Renal cortex interstitium (tissue), 15 donors: Measurements from ENCODE around the gene ACAT1. TPM values are rescaled to one million over a fixed set of nuclear protein-coding genes. Genes with fewer than 3 reads are reported as not detected.
"Not testable (repeated sequence)": the region's sequence is repeated elsewhere in the genome, so short reads cannot be mapped to it uniquely, and the experiment has no call there.

Experiments used
- DNase-seq, 11 donors: peaks; one replicate each; pipeline ENCODE4 v3.0.0-alpha.2; 2013; ENCODE audit warnings: low read depth in 9 of 11, low spot score in 4 of 11; ENCODE audit errors: extremely low read depth in 1 of 11
- long read RNA-seq, 16 experiments: transcript quantifications; one replicate each; lab custom pipeline, GENCODE V29; 2026
- polyA plus RNA-seq, 3 donors: library from polyadenylated mRNA; unstranded; fragments of 120-200 nt; gene quantifications; one replicate each; pipeline ENCODE4 v1.2.1, GENCODE V29; 2013; ENCODE audit not compliant: insufficient read length in 3 of 3

The ACAT1 gene
- 100 to 1,000 TPM in 1 of 3 donors, 10 to 100 TPM in 2; 94.6 to 113 (median 97.9) TPM for polyA plus RNA-seq
- long read RNA-seq, donor 1, transcript ACAT1-201 (12 exons, 1,761 nt) = major isoform, 16 of 27 reads
- long read RNA-seq, donor 1, transcript ACAT1-210 (2 exons, 558 nt) = minor isoform, 5 of 27 reads
- long read RNA-seq, donor 1, partial matches to known transcripts = 5 of 27 reads
- long read RNA-seq, donor 1, other reads (novel, unspliced or antisense) = 0 of 27 reads
- long read RNA-seq, donor 2, transcript ACAT1-201 (12 exons, 1,761 nt) = major isoform, 17 of 35 reads
- long read RNA-seq, donor 2, partial matches to known transcripts = 15 of 35 reads
- long read RNA-seq, donor 2, other reads (novel, unspliced or antisense) = 0 of 35 reads
- long read RNA-seq, donor 3, transcript ACAT1-201 (12 exons, 1,761 nt) = major isoform, 43 of 67 reads
- long read RNA-seq, donor 3, transcript ACAT1-210 (2 exons, 558 nt) = minor isoform, 5 of 67 reads
- long read RNA-seq, donor 3, partial matches to known transcripts = 19 of 67 reads
- long read RNA-seq, donor 3, other reads (novel, unspliced or antisense) = 0 of 67 reads
- long read RNA-seq, donor 4, transcript ACAT1-201 (12 exons, 1,761 nt) = major isoform, 23 of 34 reads
- long read RNA-seq, donor 4, partial matches to known transcripts = 5 of 34 reads
- long read RNA-seq, donor 4, other reads (novel, unspliced or antisense) = 0 of 34 reads
- long read RNA-seq, donor 5 = 0 reads
- long read RNA-seq, donor 6, transcript ACAT1-201 (12 exons, 1,761 nt) = major isoform, 23 of 41 reads
- long read RNA-seq, donor 6, partial matches to known transcripts = 12 of 41 reads
- long read RNA-seq, donor 6, other reads (novel, unspliced or antisense) = 0 of 41 reads
- long read RNA-seq, donor 7, transcript ACAT1-201 (12 exons, 1,761 nt) = major isoform, 37 of 77 reads
- long read RNA-seq, donor 7, transcript ACAT1-210 (2 exons, 558 nt) = minor isoform, 8 of 77 reads
- long read RNA-seq, donor 7, partial matches to known transcripts = 26 of 77 reads
- long read RNA-seq, donor 7, other reads (novel, unspliced or antisense) = 6 of 77 reads
- long read RNA-seq, donor 8, transcript ACAT1-210 (2 exons, 558 nt) = minor isoform, 12 of 98 reads
- long read RNA-seq, donor 8, transcript ACAT1-201 (12 exons, 1,761 nt) = major isoform, 44 of 98 reads
- long read RNA-seq, donor 8, partial matches to known transcripts = 41 of 98 reads
- long read RNA-seq, donor 8, other reads (novel, unspliced or antisense) = 0 of 98 reads
- long read RNA-seq, donor 9, transcript ACAT1-210 (2 exons, 558 nt) = minor isoform, 5 of 33 reads
- long read RNA-seq, donor 9, transcript ACAT1-201 (12 exons, 1,761 nt) = major isoform, 27 of 33 reads
- long read RNA-seq, donor 9, partial matches to known transcripts = 0 of 33 reads
- long read RNA-seq, donor 9, other reads (novel, unspliced or antisense) = 0 of 33 reads
- long read RNA-seq, donor 10, transcript ACAT1-201 (12 exons, 1,761 nt) = major isoform, 25 of 42 reads
- long read RNA-seq, donor 10, transcript ACAT1-210 (2 exons, 558 nt) = minor isoform, 7 of 42 reads
- long read RNA-seq, donor 10, partial matches to known transcripts = 10 of 42 reads
- long read RNA-seq, donor 10, other reads (novel, unspliced or antisense) = 0 of 42 reads
- long read RNA-seq, donor 11, transcript ACAT1-201 (12 exons, 1,761 nt) = major isoform, 16 of 24 reads
- long read RNA-seq, donor 11, partial matches to known transcripts = 6 of 24 reads
- long read RNA-seq, donor 11, other reads (novel, unspliced or antisense) = 0 of 24 reads
- long read RNA-seq, donor 12, transcript ACAT1-201 (12 exons, 1,761 nt) = major isoform, 11 of 21 reads
- long read RNA-seq, donor 12, partial matches to known transcripts = 8 of 21 reads
- long read RNA-seq, donor 12, other reads (novel, unspliced or antisense) = 0 of 21 reads
- long read RNA-seq, donor 13 = 0 reads
- long read RNA-seq, donor 14, transcript ACAT1-201 (12 exons, 1,761 nt) = major isoform, 32 of 44 reads
- long read RNA-seq, donor 14, partial matches to known transcripts = 9 of 44 reads
- long read RNA-seq, donor 14, other reads (novel, unspliced or antisense) = 0 of 44 reads
- long read RNA-seq, donor 15, transcript ACAT1-201 (12 exons, 1,761 nt) = major isoform, 16 of 17 reads
- long read RNA-seq, donor 15, partial matches to known transcripts = 0 of 17 reads
- long read RNA-seq, donor 15, other reads (novel, unspliced or antisense) = 0 of 17 reads
- long read RNA-seq, donor 16, transcript ACAT1-201 (12 exons, 1,761 nt) = major isoform, 46 of 84 reads
- long read RNA-seq, donor 16, transcript ACAT1-210 (2 exons, 558 nt) = minor isoform, 13 of 84 reads
- long read RNA-seq, donor 16, partial matches to known transcripts = 17 of 84 reads
- long read RNA-seq, donor 16, other reads (novel, unspliced or antisense) = 7 of 84 reads

DNA sequence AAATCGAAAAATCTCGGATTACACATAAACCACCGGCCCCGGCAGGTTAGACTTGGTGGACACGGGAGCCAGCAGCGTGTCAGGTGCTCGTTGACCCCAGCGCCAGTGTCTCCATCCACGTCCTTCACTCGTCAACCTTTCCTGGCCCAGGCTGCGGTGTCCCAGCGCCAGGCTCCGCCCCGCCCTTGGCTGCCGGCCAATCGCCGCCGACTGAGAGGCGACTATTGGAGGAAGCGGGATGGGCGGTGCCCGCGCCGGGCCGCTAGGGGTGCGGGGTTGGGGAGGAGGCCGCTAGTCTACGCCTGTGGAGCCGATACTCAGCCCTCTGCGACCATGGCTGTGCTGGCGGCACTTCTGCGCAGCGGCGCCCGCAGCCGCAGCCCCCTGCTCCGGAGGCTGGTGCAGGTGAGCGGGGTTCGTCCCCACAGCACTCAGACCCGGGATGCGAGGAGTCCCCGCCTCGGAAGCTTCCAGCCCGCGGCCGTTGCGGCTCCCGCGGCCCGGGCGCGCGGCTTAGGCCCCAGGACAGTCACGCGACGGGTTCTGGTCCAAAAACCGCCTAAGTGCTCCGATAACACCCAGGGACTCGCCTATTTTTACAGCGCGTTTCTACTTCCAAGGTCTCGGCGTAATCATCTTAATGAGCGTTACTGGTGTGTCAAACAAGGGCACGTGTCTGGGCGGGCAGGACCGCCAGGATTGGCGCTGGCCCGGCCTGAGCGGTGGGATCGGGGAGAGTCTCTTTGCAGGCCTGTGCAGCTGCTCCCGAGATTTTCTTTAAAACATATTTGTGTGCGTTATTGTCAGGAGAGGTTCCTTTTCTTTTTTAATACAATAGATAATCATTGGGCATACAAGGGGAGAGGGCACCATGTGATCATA, at the start of gene ACAT1:
Gene ACAT1, plus strand, starts transcription at position 294 of the 882 bp plus-strand sequence. Its CDS starts 40 bp downstream, at position 334.
- DNase-seq = peak; percentile 74 to 92 (median 86)

GRCh38 chr11:108084811-108085210, 36.6 kb upstream of the ACAT1 start:
- peak in 4 of 11 donors; percentile 3 to 14 (median 8) for DNase-seq

DNA sequence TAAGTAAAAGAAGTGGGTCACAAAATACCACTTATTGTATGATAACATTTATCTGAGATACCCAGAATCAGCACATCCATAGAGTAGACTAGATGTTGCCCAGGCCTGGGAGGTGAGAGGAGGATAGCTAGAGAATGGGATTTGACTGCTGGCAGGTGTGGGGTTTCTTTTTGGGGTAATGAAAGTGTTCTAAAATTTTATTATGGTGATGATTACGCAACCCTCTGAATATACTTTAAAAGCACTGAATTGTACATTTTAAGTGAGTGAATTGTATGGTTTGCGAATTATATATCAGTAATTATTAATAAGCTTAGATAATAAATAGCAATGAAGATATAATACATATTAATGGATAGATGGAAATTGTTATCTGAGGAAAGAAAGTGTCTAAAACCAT, 35.7 kb upstream of the ACAT1 start:
- DNase-seq = no peak

- DNase-seq = no peak
Observed at GRCh38 chr11:108092134-108092533, 29.2 kb upstream of the ACAT1 start.

- DNase-seq = no peak
Observed at GRCh38 chr11:108093128-108093904, 28.1 kb upstream of the ACAT1 start.

- DNase-seq = no peak
Observed at GRCh38 chr11:108097179-108097578, 24.2 kb upstream of the ACAT1 start.

GRCh38 chr11:108101090-108101775, 20.1 kb upstream of the ACAT1 start:
- DNase-seq = no peak

- DNase-seq = no peak
Observed at GRCh38 chr11:108111126-108111525, 10.2 kb upstream of the ACAT1 start.

- DNase-seq = peak in 1 of 11 donors; percentile 42
Observed at GRCh38 chr11:108112057-108112456, 9.3 kb upstream of the ACAT1 start.

- DNase-seq = peak in 3 of 11 donors; percentile 23 to 57 (median 38)
Observed at GRCh38 chr11:108115500-108116140, 5.7 kb upstream of the ACAT1 start.

- peak in 2 of 11 donors; percentile 13 to 39 for DNase-seq
Observed at GRCh38 chr11:108117746-108118371, 3.5 kb upstream of the ACAT1 start.

DNA sequence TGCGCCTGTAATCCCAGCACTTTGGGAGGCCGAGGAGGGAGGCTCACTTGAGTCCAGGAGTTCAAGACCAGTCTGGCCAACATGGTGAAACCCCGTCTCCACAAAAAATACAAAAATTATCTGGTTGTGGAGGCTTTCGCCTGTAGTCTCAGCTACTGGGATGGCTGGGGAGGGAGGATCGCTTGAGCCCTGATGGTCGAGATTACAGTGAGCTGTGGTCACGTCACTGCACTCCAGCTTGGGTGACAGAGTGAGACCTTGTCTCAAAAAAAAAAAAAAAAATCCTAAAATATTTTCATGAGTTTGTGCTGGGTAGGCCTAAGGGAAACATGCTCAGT, 462 bp upstream of the ACAT1 start:
- not testable (repeated sequence) for DNase-seq

GRCh38 chr11:108122166-108122628, 830 bp downstream of the ACAT1 start:
- DNase-seq = peak in 2 of 11 donors; percentile 18 to 29

DNA sequence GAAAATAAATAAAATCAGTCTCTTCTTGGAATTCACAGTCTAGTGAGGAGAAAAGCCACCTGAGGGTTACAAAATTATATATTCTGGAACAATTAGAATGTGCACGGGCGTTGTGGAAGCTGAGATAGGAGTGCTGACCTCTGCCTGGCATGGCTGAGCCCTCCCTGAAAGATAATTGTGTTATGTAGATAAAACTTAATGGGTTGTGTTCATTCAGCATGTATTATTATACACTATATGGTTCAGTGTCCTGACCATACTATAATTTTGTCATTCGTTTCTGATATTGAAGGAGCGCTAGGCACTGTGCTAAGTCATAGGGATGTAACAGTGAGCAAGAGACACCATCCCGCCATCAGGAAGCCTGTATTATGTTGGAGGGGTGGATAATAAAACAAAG, 3.7 kb downstream of the ACAT1 start:
- no peak for DNase-seq
